ENCODE data around the gene ELOA. TPM values are rescaled to one million over a fixed set of nuclear protein-coding genes. Genes with fewer than 3 reads are reported as not detected.

ELOA gene
- total RNA-seq, 1 donor from 2014 or later: 40.6 TPM

DNA sequence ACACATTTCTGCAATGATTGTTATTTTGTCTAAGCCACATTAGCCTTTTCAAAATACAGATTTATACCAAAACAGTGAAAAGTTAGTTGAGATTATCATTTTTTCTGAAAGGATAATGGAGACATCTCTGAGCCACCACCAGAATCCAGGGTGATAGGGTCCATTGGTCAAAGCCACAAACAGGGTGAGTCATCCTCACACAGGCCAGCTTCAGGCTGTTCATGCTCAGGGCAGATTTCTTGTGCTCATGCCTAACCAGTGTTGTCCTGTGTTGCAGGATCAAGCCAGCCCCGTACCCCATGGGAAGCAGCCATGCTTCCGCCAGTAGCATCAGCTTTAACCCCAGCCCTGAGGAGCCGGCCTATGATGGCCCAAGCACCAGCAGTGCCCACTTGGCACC lies 13.4 kb downstream of the ELOA start:
- H3K36me3 Mint-ChIP-seq (ENCODE audit: unreplicated experiment): no peaks in the 10 kb centered on the region
- H3K4me1 Mint-ChIP-seq (ENCODE audit: low read depth, unreplicated experiment): peaks cover 2% of the 10 kb centered on the region
- no peak for DNase-seq
- H3K9me3 Mint-ChIP-seq (ENCODE audit: unreplicated experiment): no peaks in the 10 kb centered on the region
- no peak overlapping the region for H3K4me3 Mint-ChIP-seq (ENCODE audit: unreplicated experiment)
- H3K27ac Mint-ChIP-seq (ENCODE audit: unreplicated experiment): no peak overlapping the region
- H3K27me3 Mint-ChIP-seq (ENCODE audit: unreplicated experiment): peaks cover 2% of the 10 kb centered on the region
- TF ChIP-seq, protein P1, sequence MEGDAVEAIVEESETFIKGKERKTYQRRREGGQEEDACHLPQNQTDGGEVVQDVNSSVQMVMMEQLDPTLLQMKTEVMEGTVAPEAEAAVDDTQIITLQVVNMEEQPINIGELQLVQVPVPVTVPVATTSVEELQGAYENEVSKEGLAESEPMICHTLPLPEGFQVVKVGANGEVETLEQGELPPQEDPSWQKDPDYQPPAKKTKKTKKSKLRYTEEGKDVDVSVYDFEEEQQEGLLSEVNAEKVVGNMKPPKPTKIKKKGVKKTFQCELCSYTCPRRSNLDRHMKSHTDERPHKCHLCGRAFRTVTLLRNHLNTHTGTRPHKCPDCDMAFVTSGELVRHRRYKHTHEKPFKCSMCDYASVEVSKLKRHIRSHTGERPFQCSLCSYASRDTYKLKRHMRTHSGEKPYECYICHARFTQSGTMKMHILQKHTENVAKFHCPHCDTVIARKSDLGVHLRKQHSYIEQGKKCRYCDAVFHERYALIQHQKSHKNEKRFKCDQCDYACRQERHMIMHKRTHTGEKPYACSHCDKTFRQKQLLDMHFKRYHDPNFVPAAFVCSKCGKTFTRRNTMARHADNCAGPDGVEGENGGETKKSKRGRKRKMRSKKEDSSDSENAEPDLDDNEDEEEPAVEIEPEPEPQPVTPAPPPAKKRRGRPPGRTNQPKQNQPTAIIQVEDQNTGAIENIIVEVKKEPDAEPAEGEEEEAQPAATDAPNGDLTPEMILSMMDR (IDR thresholded peaks at IDR 0.05; ENCODE audit: partially characterized antibody, unreplicated experiment): no peak

DNA sequence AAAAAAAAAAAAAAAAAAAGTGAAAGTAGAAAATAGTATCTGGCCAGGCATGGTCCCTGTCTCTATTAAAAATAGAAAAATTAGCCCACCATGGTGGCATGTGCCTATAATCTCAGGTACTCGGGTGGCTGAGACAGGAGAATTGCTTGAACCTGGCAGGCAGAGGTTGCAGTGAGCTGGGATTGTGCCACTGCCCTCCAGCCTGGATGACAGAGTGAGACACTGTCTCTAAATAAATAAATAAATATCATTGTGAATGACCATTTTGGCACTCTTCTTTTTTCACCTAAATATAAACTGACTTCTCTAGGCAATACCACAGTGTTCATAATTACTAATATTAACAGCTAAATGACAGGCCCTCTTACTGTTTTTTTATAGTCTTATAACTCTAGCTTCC lies 14.5 kb downstream of the ELOA start:
- Mint-ChIP-seq H3K4me3 (ENCODE audit: unreplicated experiment) (no peak overlapping the region), H3K4me1 (ENCODE audit: low read depth, unreplicated experiment) (peaks cover 2% of the 10 kb centered on the region), H3K36me3 (ENCODE audit: unreplicated experiment) (no peaks in the 10 kb centered on the region), H3K9me3 (ENCODE audit: unreplicated experiment) (no peaks in the 10 kb centered on the region), H3K27me3 (ENCODE audit: unreplicated experiment) (peaks cover 4% of the 10 kb centered on the region), H3K27ac (ENCODE audit: unreplicated experiment) (no peak overlapping the region)
- TF ChIP-seq, protein P1 (IDR thresholded peaks at IDR 0.05; ENCODE audit: partially characterized antibody, unreplicated experiment): no peak
- DNase-seq: no peak

DNA sequence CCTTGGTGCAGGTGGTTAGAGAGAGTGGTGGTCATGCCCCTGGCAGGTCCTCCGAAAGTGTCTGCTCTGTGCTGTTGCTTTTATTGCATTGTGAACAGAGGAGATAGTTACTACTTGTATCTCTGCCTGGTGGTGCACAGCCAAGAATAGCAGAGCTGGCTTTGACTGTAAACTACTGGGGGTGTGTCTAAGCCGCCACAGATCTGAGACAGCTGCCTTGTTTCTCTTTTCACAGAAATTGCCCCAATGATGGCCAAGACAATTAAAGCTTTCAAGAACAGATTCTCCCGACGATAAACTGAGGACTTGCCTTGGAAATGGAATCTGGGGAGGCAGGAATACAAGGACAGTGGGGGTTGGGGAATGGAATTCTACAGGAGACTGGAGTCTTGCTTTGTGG lies 16.0 kb downstream of the ELOA start:
- DNase-seq: no peak
- Mint-ChIP-seq H3K9me3 (ENCODE audit: unreplicated experiment) (no peaks in the 10 kb centered on the region), H3K36me3 (ENCODE audit: unreplicated experiment) (no peaks in the 10 kb centered on the region)

DNA sequence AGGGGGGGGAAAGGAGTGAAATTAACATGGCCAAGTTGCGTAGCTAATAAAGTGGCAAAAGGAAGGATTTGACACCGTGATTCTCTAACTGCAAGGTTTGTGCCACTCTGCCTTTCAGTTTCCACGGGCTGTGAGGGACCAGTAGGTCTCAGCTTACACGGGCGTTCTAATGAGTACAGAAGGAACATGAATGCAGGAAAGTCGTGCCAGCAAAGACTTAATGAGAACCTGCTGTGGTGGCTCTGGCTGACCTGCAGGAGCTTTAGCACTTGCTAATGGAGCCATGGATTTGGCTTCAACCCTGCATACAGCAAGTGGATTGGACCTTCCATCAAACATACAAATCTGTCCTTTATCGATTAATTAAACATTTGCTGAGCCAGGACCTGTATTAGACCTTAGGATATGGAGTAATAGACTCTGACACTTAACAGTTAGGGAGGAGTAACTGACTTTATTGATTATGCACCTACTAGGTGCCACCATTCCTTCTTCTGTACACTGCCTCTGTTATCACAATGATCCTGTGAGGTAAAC lies 19.8 kb downstream of the ELOA start:
- Mint-ChIP-seq H3K27me3 (ENCODE audit: unreplicated experiment) (peaks cover 6% of the 10 kb centered on the region), H3K9me3 (ENCODE audit: unreplicated experiment) (no peaks in the 10 kb centered on the region), H3K4me1 (ENCODE audit: low read depth, unreplicated experiment) (peaks cover 2% of the 10 kb centered on the region), H3K36me3 (ENCODE audit: unreplicated experiment) (no peaks in the 10 kb centered on the region), H3K4me3 (ENCODE audit: unreplicated experiment) (no peak overlapping the region), H3K27ac (ENCODE audit: unreplicated experiment) (no peak overlapping the region)
- no peak for DNase-seq
- TF ChIP-seq, protein P1 (IDR thresholded peaks at IDR 0.05; ENCODE audit: partially characterized antibody, unreplicated experiment): no peak

More for the DNA sequence above, 16.0 kb downstream of the ELOA start:
- Mint-ChIP-seq H3K27me3 (ENCODE audit: unreplicated experiment) (peaks cover 6% of the 10 kb centered on the region), H3K4me3 (ENCODE audit: unreplicated experiment) (no peak overlapping the region), H3K27ac (ENCODE audit: unreplicated experiment) (peak overlapping the region; percentile 48), H3K4me1 (ENCODE audit: low read depth, unreplicated experiment) (peaks cover 2% of the 10 kb centered on the region)
- TF ChIP-seq, protein P1 (IDR thresholded peaks at IDR 0.05; ENCODE audit: partially characterized antibody, unreplicated experiment): no peak

DNA sequence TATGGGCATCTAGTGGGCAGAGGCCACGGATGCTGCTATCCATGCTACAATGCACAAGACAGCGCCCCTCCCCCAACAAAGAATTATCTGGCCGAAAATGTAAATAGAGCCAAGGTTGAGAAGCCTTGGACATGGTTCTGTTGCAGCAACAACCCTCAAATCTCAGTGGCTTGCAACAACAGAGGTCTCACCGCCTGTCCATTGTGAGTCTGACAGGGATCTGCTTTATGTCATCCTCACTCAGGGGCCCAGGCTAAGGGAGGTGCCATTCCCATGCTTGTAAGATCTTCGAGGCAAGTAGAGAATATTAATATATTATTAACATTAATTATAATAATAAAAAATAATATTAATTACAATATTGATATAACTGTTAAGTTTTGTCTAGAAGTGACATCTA lies 25.5 kb downstream of the ELOA start:
- Mint-ChIP-seq H3K9me3 (ENCODE audit: unreplicated experiment) (no peaks in the 10 kb centered on the region), H3K4me3 (ENCODE audit: unreplicated experiment) (no peak overlapping the region), H3K27me3 (ENCODE audit: unreplicated experiment) (peaks cover 2% of the 10 kb centered on the region), H3K36me3 (ENCODE audit: unreplicated experiment) (no peaks in the 10 kb centered on the region), H3K4me1 (ENCODE audit: low read depth, unreplicated experiment) (no peaks in the 10 kb centered on the region), H3K27ac (ENCODE audit: unreplicated experiment) (no peak overlapping the region)
- DNase-seq: no peak
- TF ChIP-seq, protein P1 (IDR thresholded peaks at IDR 0.05; ENCODE audit: partially characterized antibody, unreplicated experiment): no peak

Data from glutamatergic neuron (in vitro differentiated cells).